ENCODE measurements around the gene TRPM1.

DNA sequence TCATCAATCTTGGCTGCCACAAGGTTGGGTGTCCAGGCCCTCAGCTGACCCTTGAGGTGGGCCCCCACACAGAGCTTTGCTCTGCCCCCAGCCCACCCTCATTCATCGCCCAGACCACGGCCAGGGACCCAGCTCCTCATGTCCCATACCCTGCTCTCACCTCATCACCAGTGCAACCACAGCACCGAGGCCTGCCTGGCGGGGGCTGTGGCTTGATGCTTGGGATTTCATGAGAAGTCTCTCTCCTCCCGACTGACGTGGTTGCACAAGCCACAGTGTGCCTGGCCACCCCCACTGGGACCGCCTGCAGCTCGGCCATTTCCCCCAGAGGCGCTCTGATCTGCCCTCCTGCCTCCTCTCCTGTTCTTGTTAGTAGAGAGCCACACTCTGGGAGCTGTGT is 64.7 kb downstream of the TRPM1 start:
- no peak for TF ChIP-seq TAF1 (IDR thresholded peaks at IDR 0.05; ENCODE audit: borderline replicate concordance, insufficient read depth, low read length)
- TF ChIP-seq POLR2AphosphoS5 (IDR thresholded peaks at IDR 0.05; ENCODE audit: low read depth, low read length) = no peak
- TF ChIP-seq, protein P1, sequence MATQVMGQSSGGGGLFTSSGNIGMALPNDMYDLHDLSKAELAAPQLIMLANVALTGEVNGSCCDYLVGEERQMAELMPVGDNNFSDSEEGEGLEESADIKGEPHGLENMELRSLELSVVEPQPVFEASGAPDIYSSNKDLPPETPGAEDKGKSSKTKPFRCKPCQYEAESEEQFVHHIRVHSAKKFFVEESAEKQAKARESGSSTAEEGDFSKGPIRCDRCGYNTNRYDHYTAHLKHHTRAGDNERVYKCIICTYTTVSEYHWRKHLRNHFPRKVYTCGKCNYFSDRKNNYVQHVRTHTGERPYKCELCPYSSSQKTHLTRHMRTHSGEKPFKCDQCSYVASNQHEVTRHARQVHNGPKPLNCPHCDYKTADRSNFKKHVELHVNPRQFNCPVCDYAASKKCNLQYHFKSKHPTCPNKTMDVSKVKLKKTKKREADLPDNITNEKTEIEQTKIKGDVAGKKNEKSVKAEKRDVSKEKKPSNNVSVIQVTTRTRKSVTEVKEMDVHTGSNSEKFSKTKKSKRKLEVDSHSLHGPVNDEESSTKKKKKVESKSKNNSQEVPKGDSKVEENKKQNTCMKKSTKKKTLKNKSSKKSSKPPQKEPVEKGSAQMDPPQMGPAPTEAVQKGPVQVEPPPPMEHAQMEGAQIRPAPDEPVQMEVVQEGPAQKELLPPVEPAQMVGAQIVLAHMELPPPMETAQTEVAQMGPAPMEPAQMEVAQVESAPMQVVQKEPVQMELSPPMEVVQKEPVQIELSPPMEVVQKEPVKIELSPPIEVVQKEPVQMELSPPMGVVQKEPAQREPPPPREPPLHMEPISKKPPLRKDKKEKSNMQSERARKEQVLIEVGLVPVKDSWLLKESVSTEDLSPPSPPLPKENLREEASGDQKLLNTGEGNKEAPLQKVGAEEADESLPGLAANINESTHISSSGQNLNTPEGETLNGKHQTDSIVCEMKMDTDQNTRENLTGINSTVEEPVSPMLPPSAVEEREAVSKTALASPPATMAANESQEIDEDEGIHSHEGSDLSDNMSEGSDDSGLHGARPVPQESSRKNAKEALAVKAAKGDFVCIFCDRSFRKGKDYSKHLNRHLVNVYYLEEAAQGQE (IDR thresholded peaks at IDR 0.05; ENCODE audit: insufficient read depth in 1 of 2, low read depth in 2 of 2, low read length in 2 of 2) = no peak
- no peak for TF ChIP-seq FOXP2 (optimal IDR thresholded peaks at IDR 0.05; ENCODE audit: borderline replicate concordance, extremely low read depth, extremely low read length, insufficient read depth)
